Epithelial cell of proximal tubule (primary cell): ENCODE results near the gene SLC37A1. TPM values are rescaled to one million over a fixed set of nuclear protein-coding genes. Genes with fewer than 3 reads are reported as not detected.

Experiments
- DNase-seq: peaks from one replicate; pipeline ENCODE4 v3.0.0-alpha.2; 2011; ENCODE audit warnings: low read depth
- H3K4me3 ChIP-seq: 2 replicates; pipeline ENCODE4 v1.5.1; 2011; ENCODE audit warnings: low read depth, mild to moderate bottlenecking, low read length
- CTCF ChIP-seq: conservative IDR thresholded peaks from 2 replicates; pipeline ENCODE4 v1.5.1; 2012; ENCODE audit warnings: low read depth, mild to moderate bottlenecking, low read length
- total RNA-seq: library from RNA; depleted of rRNA; stranded (reverse); fragments of >200 nt; gene quantifications from 2 replicates; pipeline ENCODE4 v1.2.3, GENCODE V29; 2015

Gene SLC37A1
- total RNA-seq, 1 donor from 2014 or later, result 16.4 TPM

- no peak overlapping the region for H3K4me3 ChIP-seq
- TF ChIP-seq CTCF, result no peak
- no peak for DNase-seq
Measured at GRCh38 chr21:42558368-42558767, 44.7 kb downstream of the SLC37A1 start.

- TF ChIP-seq CTCF, result no peak
- DNase-seq, result no peak
Measured at GRCh38 chr21:42558846-42559245, 45.2 kb downstream of the SLC37A1 start.

GRCh38 chr21:42559326-42559725 lies 45.7 kb downstream of the SLC37A1 start:
- DNase-seq, result no peak
- H3K4me3 ChIP-seq, result no peak overlapping the region
- no peak for TF ChIP-seq CTCF

More at GRCh38 chr21:42558846-42559245, 45.2 kb downstream of the SLC37A1 start:
- H3K4me3 ChIP-seq, result no peak overlapping the region

GRCh38 chr21:42560517-42561179 lies 47.0 kb downstream of the SLC37A1 start:
- no peak overlapping the region for H3K4me3 ChIP-seq
- TF ChIP-seq CTCF, result no peak
- no peak for DNase-seq

GRCh38 chr21:42561762-42562650 lies 48.4 kb downstream of the SLC37A1 start:
- DNase-seq, result no peak
- no peak overlapping the region for H3K4me3 ChIP-seq
- TF ChIP-seq CTCF, result no peak

- no peak for TF ChIP-seq CTCF
- no peak for DNase-seq
Measured at GRCh38 chr21:42562816-42563215, 49.2 kb downstream of the SLC37A1 start.

More at GRCh38 chr21:42562816-42563215, 49.2 kb downstream of the SLC37A1 start:
- no peak overlapping the region for H3K4me3 ChIP-seq
